GM21576 (cell line): ENCODE results near the gene ABLIM1.

ENCODE experiments used
- ATAC-seq: cut with Tn5 transposase; IDR thresholded peaks from one replicate; pipeline ENCODE4 v1.9.1; 2021; ENCODE audit warnings: mild to moderate bottlenecking, moderate library complexity; ENCODE audit not compliant: unreplicated experiment

The ABLIM1 gene

DNA sequence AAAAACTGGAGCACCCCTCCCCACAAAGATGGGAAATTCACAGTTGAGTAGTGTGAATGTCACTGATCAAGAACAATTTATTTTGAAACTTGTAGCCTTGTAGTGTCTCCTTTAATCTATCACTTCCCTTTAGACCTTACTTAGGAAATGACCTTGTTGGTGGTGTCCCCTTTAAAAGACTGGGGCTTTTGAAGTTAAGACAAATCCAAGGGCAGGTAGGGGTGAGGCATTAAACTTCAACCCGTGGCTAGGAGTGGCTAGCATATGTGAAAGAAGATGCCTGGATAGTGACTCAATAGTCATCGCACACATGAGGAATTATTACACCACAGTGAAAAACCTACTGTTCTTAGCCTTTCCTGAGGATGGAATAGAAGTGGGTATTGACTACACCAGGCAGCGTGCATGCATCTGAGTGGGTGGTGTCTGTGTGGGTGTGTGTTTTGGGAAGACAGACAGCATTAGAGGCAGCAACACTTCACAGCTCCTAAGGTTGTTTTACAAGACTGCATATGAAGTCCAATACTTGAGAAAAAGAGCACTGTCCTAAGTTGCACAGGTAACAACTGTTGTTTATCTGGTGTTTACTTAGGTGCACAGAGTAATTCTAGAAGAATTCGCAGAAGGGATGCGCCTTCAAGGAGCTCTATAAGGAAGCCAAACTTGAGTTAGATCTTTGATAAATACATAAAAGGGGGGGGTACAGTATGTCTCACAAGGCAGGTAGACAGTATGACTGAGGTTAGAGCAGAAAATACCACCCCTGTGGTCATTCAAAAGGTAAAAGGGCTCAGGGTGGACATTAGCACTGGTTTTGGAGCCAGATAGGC, 32.9 kb downstream of the ABLIM1 start:
- no peak for ATAC-seq

DNA sequence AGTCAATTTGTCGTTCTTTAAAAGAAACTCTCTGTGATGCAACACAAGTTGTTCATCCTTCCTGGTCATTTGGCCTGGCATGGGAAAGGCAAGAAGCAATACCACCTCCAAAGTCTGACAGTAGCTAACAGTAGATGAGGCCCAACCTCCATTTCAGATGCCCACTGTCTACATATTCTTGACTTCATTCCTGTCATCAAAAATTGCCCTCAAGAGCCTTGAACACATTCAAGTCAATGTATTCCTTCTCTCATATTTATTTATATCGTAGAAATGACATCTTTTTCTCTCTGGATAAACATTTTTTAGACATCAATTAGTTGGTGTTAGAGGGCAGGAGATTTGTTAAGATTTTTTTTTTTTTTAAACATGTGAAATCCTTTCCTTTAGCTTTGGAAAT, 33.7 kb downstream of the ABLIM1 start:
- no peak for ATAC-seq

DNA sequence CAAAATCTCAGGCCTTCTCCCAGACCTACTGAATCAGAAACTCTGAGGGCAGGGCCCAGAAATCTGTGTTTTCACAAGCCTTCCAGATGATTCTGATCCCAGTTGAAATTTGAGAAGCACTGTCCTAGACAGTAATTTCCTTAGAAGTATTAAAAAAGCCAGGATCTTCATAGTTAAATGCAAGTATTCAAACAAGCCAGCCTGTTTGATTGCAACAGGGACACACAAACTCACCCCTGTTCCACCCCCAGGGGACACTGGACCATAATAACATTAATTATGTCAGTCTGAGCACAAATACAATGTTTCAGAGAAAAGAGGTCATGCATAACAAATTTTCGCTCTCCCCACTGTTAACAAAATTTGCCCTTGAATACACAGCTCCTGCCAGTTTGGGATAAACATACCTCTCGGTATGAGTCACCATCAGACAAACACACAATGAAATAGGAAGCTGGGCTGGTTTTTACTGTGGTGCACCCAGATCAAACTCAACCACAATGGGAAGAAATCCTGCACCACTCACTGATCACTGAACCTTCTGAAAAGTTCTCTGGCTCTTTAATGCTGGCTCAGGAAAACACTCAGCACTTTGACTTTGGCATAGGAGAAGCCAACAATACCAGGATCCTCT, 34.3 kb downstream of the ABLIM1 start:
- ATAC-seq = no peak

DNA sequence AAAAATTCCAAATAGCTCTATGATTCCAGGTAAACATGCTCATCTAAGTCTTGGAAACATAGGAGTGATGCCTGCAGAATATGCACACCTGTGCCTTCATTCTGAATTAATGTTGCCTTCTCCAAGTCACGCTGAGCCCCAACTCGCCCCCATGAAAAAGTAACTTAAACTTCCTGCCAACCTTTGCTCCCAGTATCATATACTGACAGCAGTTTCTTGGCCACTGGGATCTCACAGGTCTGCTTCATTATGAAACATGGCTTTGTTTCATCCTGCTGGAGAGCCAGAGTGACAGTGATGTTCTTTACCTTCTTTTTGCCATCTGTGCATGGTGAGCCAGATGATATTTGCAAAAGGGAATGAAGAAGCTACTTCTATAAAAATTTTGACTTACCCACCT, 34.9 kb downstream of the ABLIM1 start:
- ATAC-seq = no peak

DNA sequence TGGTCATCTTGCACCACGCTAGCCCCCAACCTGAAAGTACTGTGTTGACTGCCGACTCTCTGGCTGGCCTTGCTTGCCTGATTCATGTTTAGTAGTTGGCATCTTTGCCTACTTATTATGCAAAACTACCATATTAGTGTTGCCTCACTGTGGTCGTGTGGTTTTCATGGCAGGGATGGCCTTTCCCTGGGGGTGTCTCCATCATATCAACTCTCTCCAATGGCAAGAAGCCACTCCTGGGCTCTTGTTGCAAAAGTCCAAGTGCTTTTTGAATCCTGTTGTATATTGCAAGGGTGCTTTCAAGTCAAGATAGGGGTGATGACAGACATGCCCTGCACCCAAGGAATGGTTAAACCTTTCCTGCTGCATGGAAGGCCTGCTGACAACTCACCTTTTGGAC, 39.4 kb downstream of the ABLIM1 start:
- no peak for ATAC-seq

DNA sequence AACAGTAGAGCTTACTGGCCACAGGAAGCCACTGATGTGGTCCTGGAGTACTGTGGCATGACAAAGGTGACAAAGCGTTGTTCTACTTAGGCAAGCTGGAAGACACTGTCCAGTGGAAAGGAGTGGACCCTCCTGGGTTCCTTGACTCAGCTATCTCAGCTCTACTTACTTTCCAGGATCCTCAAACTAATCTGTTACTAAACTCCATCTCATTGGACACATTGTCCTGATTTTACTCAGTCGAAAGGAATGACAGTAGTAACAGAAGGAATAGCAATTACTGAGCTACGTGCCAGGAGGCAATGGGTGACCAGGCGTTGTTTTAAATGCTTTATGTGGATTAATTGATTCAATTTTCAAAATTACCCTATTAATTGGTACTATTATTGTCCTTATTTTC, 41.6 kb downstream of the ABLIM1 start:
- no peak for ATAC-seq

DNA sequence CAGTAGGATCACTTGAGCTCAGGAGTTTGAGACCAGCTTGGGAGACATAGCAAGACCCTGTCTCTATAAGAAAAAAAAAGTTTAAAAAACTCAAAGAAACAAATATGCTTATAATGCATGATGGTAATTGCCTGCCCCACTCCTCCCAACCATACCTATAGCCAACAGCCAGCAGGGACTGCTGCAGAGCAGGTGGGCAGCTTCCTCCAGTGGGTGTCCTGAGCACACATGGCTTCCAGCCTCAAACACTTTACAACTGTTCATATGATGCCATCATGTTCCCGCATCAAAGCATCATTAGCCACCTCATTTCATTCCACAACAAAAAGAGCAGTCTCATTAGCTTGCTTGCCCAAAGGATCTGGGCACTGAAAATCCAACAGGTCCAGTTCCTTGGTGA, 42.0 kb downstream of the ABLIM1 start:
- ATAC-seq = no peak

DNA sequence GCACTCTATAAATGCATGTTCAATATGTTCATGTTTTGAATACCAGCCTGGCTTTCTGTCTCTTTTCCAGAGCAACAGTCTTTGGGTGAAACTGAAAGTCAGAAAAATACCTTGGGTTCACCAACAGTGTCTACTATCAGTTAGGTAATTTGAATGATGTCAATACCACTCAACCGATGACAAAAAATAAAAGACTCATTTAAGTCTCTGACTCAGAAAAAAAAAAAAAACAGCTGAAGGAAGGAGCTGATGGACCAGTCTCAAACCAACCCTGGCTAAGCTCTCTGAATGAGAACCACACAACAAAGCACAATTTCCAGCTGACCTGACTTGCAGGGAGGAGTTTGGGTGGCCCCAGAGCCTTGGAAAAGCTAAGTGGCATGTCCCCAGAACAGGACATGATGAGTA, 42.5 kb downstream of the ABLIM1 start:
- peak; percentile 92 for ATAC-seq

DNA sequence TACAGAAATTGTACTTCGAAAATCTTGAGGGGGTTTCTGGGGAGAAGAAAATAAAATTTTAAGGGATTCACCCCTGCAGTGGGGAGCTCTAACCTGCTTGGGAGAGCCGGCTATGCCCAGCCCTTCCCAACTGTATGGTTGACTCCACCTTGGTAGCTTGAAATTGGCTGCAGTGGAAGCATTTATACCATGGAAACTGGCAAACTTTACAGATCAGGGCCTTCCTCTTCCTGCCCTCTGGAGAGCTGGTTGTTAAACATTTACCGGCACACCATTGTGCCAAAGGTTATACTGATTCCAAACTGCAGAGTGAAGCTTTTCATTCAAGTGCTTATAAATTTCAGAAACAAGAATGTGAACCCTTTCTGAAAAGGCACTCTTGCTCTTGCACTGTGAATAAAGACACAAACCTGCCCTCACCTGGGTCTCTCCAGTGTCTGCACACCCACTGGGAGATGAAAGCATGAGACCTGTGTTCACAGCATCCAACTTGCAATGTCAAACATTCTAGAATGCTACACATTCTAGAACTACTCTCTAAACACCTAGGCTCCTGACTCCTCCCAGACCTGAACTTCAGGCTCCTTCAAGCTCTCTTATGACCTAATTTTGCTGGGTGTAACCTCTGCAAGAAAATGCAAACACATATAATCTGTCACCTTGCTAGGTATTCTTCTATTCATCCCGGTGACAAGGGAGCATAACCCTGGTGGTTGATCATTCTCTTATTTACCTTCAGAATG, 44.7 kb downstream of the ABLIM1 start:
- ATAC-seq = no peak

DNA sequence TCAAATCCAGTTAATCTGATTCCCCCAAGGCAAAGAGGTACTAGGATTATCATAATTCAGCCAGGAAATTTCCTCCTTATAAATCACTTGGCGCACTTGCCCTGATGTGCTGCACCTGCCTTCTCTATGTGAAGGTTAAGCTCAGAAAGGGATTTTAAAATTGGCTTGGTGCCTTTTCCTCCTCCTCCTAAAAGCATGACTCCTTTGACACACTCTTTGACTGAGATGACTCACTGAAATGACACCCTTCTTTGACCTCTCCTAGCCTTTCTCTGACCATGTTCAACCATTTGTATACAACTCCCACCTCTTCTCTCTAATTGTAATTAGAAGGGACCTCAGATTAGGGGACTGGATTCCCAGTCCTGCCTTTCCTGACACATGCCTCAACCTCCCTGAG, 46.5 kb downstream of the ABLIM1 start:
- ATAC-seq = no peak

DNA sequence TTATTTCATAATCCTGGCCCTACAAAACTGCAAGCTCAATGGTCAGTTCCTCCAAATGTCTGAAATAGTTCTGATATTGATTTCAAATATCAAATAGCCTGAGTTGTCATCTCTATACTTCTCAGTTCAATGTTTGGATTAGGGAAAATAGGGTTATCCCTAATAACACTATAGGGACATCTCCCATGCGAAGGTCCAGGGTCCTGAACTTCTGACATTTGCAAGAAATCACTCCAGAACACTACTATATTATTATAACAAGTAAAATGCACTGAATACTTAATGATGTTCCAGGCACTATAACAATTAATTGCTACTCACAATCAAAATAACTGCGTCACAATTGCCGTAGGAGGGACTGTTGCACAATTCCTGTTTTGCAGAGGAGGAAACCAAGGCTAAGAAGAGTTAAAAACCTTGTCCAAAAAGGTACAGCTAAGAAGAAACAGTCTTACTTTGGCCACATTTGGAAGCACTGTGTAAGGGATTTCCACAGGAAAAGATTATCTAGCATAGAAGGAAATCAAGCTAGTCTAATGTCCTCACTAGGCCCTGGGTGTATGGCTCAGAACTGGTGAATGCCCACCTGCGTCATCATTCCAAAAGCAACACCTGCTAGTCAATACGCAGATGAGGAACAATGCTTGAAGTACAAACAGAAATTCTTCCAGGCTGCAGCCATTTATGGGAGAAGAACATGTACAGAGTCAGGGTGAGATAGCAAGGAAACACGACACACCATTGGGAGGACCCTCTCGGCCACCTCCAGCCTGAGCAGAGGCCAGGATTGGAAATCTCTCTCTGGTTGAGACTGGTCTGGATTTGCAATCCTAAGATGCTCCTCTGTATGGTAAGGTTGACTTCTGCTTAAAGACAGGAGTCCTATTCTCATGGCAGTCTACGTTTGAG, 48.3 kb downstream of the ABLIM1 start:
- no peak for ATAC-seq

DNA sequence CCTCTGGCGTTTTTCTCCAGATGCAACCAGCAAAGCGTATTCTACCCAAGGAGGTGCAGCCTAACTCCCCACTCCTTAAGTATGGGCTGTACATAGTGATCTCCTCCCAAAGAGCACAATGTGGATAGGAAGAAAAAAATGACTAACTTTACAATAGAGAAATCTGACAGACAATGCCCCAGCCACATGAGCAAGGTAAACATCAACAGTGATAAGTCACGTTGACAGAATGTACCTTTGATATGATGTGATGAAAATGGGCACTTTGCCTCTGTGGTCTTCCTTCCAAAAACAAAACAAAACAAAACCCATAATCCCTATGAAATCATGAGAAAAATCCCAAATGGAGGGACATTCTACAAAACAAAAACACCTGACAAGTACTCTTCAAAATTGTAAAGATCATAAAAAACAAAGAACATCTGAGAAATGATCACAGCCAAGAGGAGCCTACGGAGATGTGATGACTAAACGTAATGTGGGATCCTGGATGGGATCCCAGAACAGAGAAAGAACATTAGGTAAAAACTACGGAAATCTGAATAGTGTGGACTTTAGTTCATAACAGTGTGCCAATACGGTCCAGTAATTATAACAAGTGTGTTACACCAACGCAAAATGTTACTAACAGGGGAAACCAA, 50.6 kb downstream of the ABLIM1 start:
- no peak for ATAC-seq

DNA sequence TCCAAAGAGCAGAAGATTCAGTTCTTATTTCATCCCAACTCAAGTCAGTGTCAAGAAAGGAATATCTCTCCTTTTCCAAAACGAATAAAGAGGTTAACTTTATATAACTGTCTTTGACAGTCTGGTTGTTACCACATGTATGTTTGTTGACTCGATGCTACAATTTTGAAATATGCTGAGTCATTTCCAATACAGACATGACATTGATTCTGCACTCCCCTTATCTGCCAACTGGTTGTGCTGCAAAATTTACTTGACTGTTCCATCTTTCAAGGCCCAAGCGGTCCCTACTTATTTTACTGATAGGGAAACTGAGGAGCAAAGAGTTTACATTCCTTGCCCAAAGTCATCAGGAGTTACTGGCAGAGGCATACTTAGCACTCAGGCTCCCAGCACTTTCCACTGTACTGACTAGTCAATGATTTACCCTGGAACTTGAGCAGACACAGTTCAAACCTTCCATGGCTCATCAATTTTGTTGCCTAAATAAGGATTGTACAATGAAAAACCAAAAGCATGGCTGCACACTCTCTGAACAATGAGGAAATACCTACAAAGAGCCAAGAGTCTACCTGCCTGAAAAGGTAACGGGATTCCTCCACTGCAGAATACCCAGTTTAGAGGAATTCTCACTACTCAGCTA, 52.8 kb downstream of the ABLIM1 start:
- no peak for ATAC-seq

DNA sequence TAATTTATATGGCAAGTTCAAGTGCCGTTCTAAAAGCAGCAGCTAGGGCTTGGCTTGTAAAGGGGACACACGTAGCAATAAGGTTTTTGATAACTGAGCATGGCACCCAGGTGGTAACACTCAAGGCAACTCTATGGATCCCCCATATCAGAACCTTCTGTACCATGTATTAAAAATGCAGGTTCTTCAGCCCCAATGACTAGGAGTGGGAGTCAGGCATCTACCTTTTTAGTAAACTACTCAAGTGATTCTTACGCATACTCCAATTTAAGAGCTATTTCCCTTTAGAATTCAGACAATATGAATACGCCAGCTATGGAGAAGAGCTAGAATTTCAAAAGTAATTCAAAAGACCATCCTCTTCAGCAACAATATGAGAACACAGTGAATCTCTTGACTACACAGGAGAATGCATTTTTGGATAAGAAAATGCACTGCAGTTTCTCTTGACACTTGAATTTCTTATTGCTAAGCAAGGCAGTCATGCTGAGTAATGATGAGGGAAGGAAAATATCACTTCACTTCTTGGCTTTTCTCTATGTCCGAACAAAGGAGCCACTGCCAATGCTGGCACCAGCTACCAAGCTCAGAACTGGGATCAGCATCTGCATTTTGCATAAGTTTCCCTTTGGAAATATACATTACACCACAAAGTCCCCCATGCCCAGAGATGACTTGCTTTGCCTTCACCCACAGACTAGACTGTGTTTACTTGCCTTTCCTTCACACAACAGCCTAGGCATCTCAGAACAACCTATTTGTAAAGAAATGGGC, 53.5 kb downstream of the ABLIM1 start:
- ATAC-seq = no peak

DNA sequence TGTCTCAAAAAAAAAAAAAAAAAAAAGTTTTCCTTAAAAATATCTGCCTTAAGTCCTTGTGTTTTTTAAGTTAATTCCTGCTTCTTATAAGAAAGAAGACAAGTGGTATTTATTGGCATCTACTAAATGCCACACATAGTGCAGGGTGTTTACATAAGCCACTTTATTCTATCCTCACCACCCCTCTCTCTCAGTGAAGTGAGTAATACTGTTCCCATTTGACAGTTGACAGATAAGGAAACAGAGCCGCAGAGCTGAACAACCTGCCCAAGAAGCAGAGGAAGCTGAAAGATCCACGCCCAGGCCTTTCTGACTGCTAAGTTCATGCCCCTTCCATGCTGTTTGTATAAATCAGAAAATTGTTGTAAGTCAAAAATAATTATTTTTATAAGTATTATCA, 54.1 kb downstream of the ABLIM1 start:
- no peak for ATAC-seq

DNA sequence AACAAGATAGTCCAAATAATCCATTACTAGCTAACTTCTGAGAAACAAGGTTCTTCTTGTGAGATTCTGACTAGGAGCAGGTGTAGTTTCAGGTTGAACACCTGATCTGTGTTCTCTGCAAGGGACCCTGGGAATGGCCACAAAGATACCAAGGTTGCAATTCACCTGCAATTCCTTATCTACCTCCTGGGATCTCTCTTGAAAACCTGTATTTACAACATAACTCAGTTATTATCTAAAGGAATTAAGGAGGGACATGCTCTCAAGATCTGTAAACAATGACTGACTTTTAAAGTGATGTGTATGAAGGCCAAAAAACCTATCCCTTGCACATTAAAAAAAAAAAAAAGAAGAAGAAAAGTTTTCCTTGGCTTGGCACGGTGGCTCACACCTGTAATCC, 54.8 kb downstream of the ABLIM1 start:
- no peak for ATAC-seq

DNA sequence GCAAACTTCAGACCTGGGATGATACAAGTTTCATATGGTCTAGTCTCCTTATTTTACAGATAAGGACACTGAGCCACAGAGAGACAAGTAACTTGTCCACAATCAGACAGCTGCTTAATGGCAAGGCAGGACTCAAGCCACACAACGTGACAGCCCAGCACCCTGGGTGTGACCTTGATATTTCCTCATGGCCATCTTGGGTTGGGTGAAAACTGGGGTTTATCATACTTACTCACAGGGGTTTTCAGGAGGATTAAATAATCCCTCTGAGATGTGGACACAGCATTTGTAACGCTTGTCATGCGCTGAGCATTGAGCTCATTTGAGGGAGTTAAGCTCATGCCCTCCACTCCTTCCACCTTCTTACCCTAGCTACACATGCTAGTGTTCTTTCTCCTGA, 58.0 kb downstream of the ABLIM1 start:
- no peak for ATAC-seq

DNA sequence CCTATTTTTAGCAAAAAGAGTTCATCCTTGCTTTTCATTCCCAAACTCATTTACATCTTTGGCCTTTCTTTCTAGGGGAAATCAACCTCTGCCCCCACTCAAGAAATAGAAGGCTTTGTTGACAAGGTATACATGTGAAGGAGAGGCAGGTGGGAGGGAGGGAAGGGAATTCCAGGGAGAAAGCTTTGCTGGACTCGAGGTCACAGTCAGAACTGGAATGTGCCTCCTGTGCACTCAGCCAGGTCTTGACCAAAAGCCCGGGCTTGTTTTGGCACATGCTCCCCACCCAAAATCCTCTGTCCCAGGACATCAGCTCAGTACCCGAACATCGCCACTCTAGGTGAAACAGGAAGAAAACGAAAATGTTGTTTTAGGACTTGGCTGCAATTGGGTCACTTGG, 61.3 kb downstream of the ABLIM1 start:
- ATAC-seq = no peak

DNA sequence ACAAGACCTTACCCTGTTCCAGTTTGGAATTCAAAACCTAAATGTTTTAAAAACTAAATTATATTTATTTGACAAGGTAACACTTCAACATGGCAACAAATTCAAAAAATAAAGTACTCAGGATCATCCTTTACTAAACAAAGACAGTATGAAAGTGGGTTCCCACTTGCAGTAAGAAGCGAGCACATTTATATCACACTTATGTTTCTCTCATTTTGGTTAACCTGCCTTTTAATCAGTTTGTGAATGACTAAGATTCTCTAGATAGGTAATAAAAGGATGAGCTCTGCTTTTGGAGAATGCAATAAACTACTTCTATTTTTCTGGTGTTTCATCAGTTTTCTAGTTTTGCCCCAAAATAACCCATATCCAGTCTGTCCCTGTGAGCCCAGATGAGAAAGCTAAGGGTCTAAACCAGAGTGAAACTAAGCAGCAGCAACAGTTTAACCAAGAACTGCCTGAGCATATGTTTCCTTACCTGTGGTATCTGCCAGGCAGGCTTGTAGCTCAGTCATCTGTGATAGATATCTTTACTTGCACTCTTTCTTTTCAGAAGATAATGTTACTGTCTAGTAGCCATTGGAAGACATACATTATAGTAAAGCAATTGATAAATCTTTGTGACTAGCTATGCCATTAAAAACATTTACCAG, 64.1 kb downstream of the ABLIM1 start:
- ATAC-seq = no peak
